Mesothelial cell of epicardium (in vitro differentiated cells): ENCODE measurements around the gene PTK6. TPM values are rescaled to one million over a fixed set of nuclear protein-coding genes. Genes with fewer than 3 reads are reported as not detected.

Experiments
- DNase-seq, 2 experiments: peaks; one replicate each; pipeline ENCODE4 v3.0.0; 2021; ENCODE audit warnings: low spot score in 2 of 2; ENCODE audit not compliant: unreplicated experiment in 2 of 2
- H3K27ac Mint-ChIP-seq: 2 replicates; pipeline ENCODE4 v1.8.0; 2021; ENCODE audit warnings: mixed read lengths
- H3K27me3 Mint-ChIP-seq: 2 replicates; pipeline ENCODE4 v1.8.0; 2021; ENCODE audit warnings: low read depth, mixed read lengths
- H3K36me3 Mint-ChIP-seq: 2 replicates; pipeline ENCODE4 v1.8.0; 2021; ENCODE audit warnings: mixed read lengths
- H3K4me1 Mint-ChIP-seq: 2 replicates; pipeline ENCODE4 v1.8.0; 2021; ENCODE audit warnings: mixed read lengths
- H3K4me3 Mint-ChIP-seq: 2 replicates; pipeline ENCODE4 v1.8.0; 2021; ENCODE audit warnings: mild to moderate bottlenecking, moderate library complexity, mixed read lengths
- H3K9me3 Mint-ChIP-seq: 2 replicates; pipeline ENCODE4 v1.8.0; 2021; ENCODE audit warnings: mixed read lengths
- CTCF ChIP-seq: fragments of 200-600 bp; sonication (generic); IDR thresholded peaks from one replicate; pipeline ENCODE4 v1.5.0; 2021; ENCODE audit warnings: antibody characterized with exemption; ENCODE audit not compliant: unreplicated experiment
- total RNA-seq: library from RNA; stranded (reverse); gene quantifications from 3 replicates; pipeline ENCODE4 v1.2.1, GENCODE V29; 2021

The PTK6 gene
- total RNA-seq, 1 donor from 2014 or later: 0.11 TPM

GRCh38 chr20:63532449-63532971 lies 4.7 kb downstream of the PTK6 start:
- Mint-ChIP-seq H3K9me3 (no peaks in the 10 kb centered on the region), H3K36me3 (no peaks in the 10 kb centered on the region)

GRCh38 chr20:63531686-63532448 lies 5.3 kb downstream of the PTK6 start:
- no peak for TF ChIP-seq CTCF
- no peak overlapping the region for H3K4me3 Mint-ChIP-seq
- H3K27me3 Mint-ChIP-seq: peaks cover 1% of the 10 kb centered on the region
- no peaks in the 10 kb centered on the region for H3K4me1 Mint-ChIP-seq
- no peaks in the 10 kb centered on the region for H3K36me3 Mint-ChIP-seq
- H3K9me3 Mint-ChIP-seq: no peaks in the 10 kb centered on the region
- no peak for DNase-seq
- H3K27ac Mint-ChIP-seq: no peak overlapping the region

More at GRCh38 chr20:63532449-63532971, 4.7 kb downstream of the PTK6 start:
- DNase-seq: no peak
- Mint-ChIP-seq H3K4me3 (no peak overlapping the region), H3K27ac (no peak overlapping the region), H3K27me3 (peaks cover 1% of the 10 kb centered on the region), H3K4me1 (no peaks in the 10 kb centered on the region)
- TF ChIP-seq CTCF: no peak

GRCh38 chr20:63530788-63531160 lies 6.4 kb downstream of the PTK6 start:
- Mint-ChIP-seq H3K27ac (no peak overlapping the region), H3K4me1 (no peaks in the 10 kb centered on the region), H3K4me3 (no peak overlapping the region), H3K9me3 (no peaks in the 10 kb centered on the region), H3K27me3 (peaks cover 1% of the 10 kb centered on the region), H3K36me3 (no peaks in the 10 kb centered on the region)
- no peak for TF ChIP-seq CTCF
- peak in 1 of 2 experiments; percentile 15 for DNase-seq

GRCh38 chr20:63529861-63530787 lies 7.1 kb downstream of the PTK6 start:
- H3K4me3 Mint-ChIP-seq: no peak overlapping the region
- H3K36me3 Mint-ChIP-seq: no peaks in the 10 kb centered on the region
- peaks cover 1% of the 10 kb centered on the region for H3K27me3 Mint-ChIP-seq
- DNase-seq: peak in 1 of 2 experiments; percentile 16
- no peaks in the 10 kb centered on the region for H3K9me3 Mint-ChIP-seq
- TF ChIP-seq CTCF: no peak
- H3K27ac Mint-ChIP-seq: no peak overlapping the region
- no peaks in the 10 kb centered on the region for H3K4me1 Mint-ChIP-seq

GRCh38 chr20:63529180-63529860 lies 7.9 kb downstream of the PTK6 start:
- Mint-ChIP-seq H3K4me1 (peaks cover 5% of the 10 kb centered on the region), H3K36me3 (peaks cover 1% of the 10 kb centered on the region), H3K4me3 (no peak overlapping the region), H3K27ac (no peak overlapping the region), H3K9me3 (no peaks in the 10 kb centered on the region), H3K27me3 (peaks cover 1% of the 10 kb centered on the region)
- peak in 1 of 2 experiments; percentile 15 for DNase-seq
- no peak for TF ChIP-seq CTCF
